Neural cell (in vitro differentiated cells): ENCODE results near the gene NUDCD3.

Experiments used
- CTCF ChIP-seq: fragments of 450-650 bp; IDR thresholded peaks from 2 replicates; pipeline ENCODE4 v1.5.1; 2014; ENCODE audit warnings: antibody characterized with exemption, mild to moderate bottlenecking, moderate library complexity; ENCODE audit not compliant: poor library complexity, severe bottlenecking
- EP300 ChIP-seq: fragments of 450-650 bp; conservative IDR thresholded peaks from 2 replicates; pipeline ENCODE4 v1.6.1; 2014; ENCODE audit warnings: antibody characterized with exemption, mild to moderate bottlenecking, moderate library complexity; ENCODE audit not compliant: poor library complexity, severe bottlenecking
- EZH2 ChIP-seq: fragments of 200-600, 300-800 bp; shearing (Covaris generic), sonication (generic); IDR thresholded peaks from 2 replicates; pipeline ENCODE4 v1.6.1; 2014; ENCODE audit warnings: antibody characterized with exemption, low read length, borderline replicate concordance, mild to moderate bottlenecking; ENCODE audit not compliant: insufficient read depth, poor library complexity, severe bottlenecking
- MXI1 ChIP-seq: fragments of 450-650 bp; conservative IDR thresholded peaks from 2 replicates; pipeline ENCODE4 v1.6.1; 2014; ENCODE audit warnings: antibody characterized with exemption, mild to moderate bottlenecking; ENCODE audit not compliant: poor library complexity, severe bottlenecking
- POLR2AphosphoS5 ChIP-seq: IDR thresholded peaks from 2 replicates; pipeline ENCODE4 v1.6.1; 2012
- RAD21 ChIP-seq: fragments of 450-650 bp; conservative IDR thresholded peaks from 2 replicates; pipeline ENCODE4 v1.6.1; 2014; ENCODE audit warnings: antibody characterized with exemption, mild to moderate bottlenecking, moderate library complexity
- REST ChIP-seq: IDR thresholded peaks from 2 replicates; pipeline ENCODE4 v1.6.1; 2012; ENCODE audit warnings: borderline replicate concordance
- TAF1 ChIP-seq: IDR thresholded peaks from 2 replicates; pipeline ENCODE4 v1.6.1; 2012; ENCODE audit warnings: low read depth

DNA sequence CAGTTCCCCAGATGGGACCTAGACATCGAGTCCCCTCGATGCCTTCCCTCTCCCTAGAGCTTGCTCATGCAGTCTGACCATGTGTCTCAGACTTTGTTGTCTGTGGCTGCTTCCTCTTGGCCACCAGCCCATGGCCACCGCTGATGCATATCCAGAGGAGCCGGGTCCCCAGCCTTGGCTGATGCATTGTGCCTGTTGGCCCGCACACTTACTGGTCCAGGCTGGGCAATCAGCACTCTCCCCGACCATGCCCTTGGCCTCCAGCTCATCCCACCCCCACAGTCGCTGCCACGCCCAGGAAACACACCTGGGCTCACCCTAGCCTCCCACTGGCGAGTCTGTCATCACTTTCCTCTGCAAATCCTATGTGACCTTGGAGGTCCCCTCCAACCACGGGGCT is 40.5 kb upstream of the NUDCD3 start:
- TF ChIP-seq EZH2 = no peak
- no peak for TF ChIP-seq CTCF
- no peak for TF ChIP-seq POLR2AphosphoS5
- no peak for TF ChIP-seq REST
- no peak for TF ChIP-seq RAD21
- TF ChIP-seq EP300 = no peak
- no peak for TF ChIP-seq TAF1
- TF ChIP-seq MXI1 = no peak
